ENCODE measurements around the gene EPHB3. TPM values are rescaled to one million over a fixed set of nuclear protein-coding genes. Genes with fewer than 3 reads are reported as not detected.
A peak's percentile ranks its signal among the peaks of the same experiment; 100 is the strongest.

The EPHB3 gene
- total RNA-seq, 1 experiment from 2014 or later: not detected

DNA sequence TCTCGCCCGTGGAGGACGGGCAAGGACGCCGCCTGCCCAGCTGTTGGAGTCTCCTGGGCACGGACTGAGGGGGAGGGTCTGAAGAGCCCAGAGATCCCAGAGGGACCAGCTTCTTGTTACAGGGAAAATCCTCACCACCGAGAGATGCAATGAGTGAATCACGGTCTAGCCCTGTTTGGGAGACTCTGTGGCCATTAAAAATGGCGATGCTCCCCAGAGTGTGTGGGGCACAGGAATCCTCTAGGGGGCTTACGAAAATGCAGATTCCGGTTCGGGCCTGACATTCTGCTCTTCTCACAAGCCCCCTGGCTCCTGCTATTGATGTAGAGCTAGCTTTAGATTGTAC is 35.5 kb upstream of the EPHB3 start:
- H3K36me3 ChIP-seq (ENCODE audit: insufficient read depth, low read length): no peaks in the 10 kb centered on the region
- peaks cover 3% of the 10 kb centered on the region; the same call in 1 of the 2 replicates for H3K4me1 ChIP-seq (ENCODE audit: low read length)
- H3K9me3 ChIP-seq (ENCODE audit: low read length): no peaks in the 10 kb centered on the region
- H2AFZ ChIP-seq (ENCODE audit: low read length): no peak overlapping the region
- no peaks in the 10 kb centered on the region for H3K9me2 ChIP-seq (replicated peaks; ENCODE audit: insufficient read depth, low read length)
- no peak overlapping the region for H3K9ac ChIP-seq (ENCODE audit: low read length)
- H3K79me2 ChIP-seq (ENCODE audit: low read length): no peaks in the 10 kb centered on the region
- no peaks in the 10 kb centered on the region for H4K20me1 ChIP-seq (ENCODE audit: insufficient read depth, low read depth, low read length)
- H3K4me2 ChIP-seq (ENCODE audit: low read depth, low read length, poor library complexity, severe bottlenecking): no peak overlapping the region
- no peak overlapping the region for H3K4me3 ChIP-seq (ENCODE audit: low read length)
- no peak for DNase-seq
- H3K27ac ChIP-seq (ENCODE audit: low read length): no peak overlapping the region
- no peaks in the 10 kb centered on the region for H3K27me3 ChIP-seq (ENCODE audit: low read length)

DNA sequence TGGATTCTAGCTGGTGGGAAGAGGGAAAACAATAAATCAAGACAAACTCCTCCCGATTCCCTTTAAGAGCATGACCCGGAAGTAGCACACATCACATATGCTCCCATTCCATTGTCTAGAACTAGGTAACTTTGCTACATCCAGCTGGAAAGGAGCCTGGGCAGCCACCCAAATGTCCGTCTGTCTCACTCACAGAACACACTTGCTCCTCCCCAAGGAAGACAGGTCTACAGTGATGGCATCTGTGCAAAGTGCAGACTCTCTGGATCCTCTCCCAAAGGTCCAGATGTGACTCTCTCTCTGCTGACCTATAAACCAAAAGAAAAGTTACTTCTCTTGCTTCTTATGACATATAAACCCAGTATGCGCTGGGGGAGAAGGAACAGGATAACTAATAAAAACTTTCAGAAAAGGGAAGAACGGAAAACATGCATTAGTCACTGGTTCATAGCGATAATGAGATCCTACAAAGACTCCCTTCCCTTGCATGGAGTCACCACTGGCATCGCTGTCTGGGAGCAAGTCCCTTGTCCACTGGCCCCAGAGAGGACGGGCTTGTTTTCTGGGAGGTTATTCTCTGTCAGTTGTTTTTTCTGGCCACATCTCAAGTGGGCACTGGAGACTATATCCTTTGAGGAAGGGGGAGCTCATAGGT is 29.8 kb upstream of the EPHB3 start:
- H3K4me3 ChIP-seq (ENCODE audit: low read length): no peak overlapping the region
- no peaks in the 10 kb centered on the region for H3K4me1 ChIP-seq (ENCODE audit: low read length)
- no peaks in the 10 kb centered on the region for H3K9me3 ChIP-seq (ENCODE audit: low read length)
- H3K27ac ChIP-seq (ENCODE audit: low read length): no peak overlapping the region
- no peak for DNase-seq
- no peaks in the 10 kb centered on the region for H3K36me3 ChIP-seq (ENCODE audit: insufficient read depth, low read length)
- no peak overlapping the region for H3K9ac ChIP-seq (ENCODE audit: low read length)
- no peaks in the 10 kb centered on the region for H3K9me2 ChIP-seq (replicated peaks; ENCODE audit: insufficient read depth, low read length)
- no peaks in the 10 kb centered on the region for H4K20me1 ChIP-seq (ENCODE audit: insufficient read depth, low read depth, low read length)
- H3K27me3 ChIP-seq (ENCODE audit: low read length): no peaks in the 10 kb centered on the region
- no peak overlapping the region for H2AFZ ChIP-seq (ENCODE audit: low read length)
- no peak overlapping the region for H3K4me2 ChIP-seq (ENCODE audit: low read depth, low read length, poor library complexity, severe bottlenecking)
- no peaks in the 10 kb centered on the region for H3K79me2 ChIP-seq (ENCODE audit: low read length)

DNA sequence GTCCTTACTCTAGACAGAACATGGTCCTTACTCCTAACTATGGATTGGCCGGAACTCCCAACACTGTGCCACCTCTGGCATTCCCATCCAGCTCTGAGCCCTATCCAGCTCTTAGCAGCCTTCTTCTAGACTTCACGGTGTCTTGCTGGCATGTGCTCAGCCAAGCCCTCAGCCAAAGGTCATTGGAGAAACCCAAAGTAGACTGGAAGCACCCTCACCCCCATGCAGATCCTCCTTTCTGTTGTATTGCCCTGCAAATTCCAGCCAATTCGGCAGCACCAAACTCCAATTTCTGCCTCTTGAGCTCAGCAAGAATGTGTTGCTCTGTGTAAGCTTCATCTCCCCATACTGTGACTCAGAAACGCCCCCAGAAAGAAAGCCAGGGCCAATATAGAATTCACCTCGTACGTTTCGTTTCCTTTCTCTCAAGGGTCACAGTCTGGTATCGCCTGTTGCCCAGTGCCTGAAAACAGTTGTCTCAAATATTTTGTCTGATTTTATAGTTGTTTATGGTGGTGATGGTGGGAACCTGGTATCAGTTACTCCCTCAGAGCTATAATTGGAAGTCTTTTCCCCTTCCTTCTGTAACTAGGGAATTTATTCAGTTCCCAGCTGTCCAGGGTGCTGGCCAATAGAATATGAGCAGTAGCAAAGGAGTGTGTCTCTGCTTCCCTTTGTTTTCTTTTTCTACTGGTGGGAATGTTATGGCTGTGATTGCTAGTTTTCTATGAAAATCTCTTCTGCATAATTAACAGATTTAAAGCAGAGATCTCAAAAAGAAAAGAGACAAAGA is 28.4 kb upstream of the EPHB3 start:
- Histone ChIP-seq H3K9me2 (replicated peaks; ENCODE audit: insufficient read depth, low read length) (no peaks in the 10 kb centered on the region), H3K79me2 (ENCODE audit: low read length) (no peaks in the 10 kb centered on the region), H3K4me2 (ENCODE audit: low read depth, low read length, poor library complexity, severe bottlenecking) (no peak overlapping the region), H3K4me3 (ENCODE audit: low read length) (no peak overlapping the region), H3K4me1 (ENCODE audit: low read length) (no peaks in the 10 kb centered on the region), H3K9ac (ENCODE audit: low read length) (no peak overlapping the region), H3K36me3 (ENCODE audit: insufficient read depth, low read length) (no peaks in the 10 kb centered on the region), H3K27ac (ENCODE audit: low read length) (no peak overlapping the region), H3K9me3 (ENCODE audit: low read length) (no peaks in the 10 kb centered on the region), H4K20me1 (ENCODE audit: insufficient read depth, low read depth, low read length) (no peaks in the 10 kb centered on the region), H2AFZ (ENCODE audit: low read length) (no peak overlapping the region), H3K27me3 (ENCODE audit: low read length) (no peaks in the 10 kb centered on the region)
- DNase-seq: no peak

DNA sequence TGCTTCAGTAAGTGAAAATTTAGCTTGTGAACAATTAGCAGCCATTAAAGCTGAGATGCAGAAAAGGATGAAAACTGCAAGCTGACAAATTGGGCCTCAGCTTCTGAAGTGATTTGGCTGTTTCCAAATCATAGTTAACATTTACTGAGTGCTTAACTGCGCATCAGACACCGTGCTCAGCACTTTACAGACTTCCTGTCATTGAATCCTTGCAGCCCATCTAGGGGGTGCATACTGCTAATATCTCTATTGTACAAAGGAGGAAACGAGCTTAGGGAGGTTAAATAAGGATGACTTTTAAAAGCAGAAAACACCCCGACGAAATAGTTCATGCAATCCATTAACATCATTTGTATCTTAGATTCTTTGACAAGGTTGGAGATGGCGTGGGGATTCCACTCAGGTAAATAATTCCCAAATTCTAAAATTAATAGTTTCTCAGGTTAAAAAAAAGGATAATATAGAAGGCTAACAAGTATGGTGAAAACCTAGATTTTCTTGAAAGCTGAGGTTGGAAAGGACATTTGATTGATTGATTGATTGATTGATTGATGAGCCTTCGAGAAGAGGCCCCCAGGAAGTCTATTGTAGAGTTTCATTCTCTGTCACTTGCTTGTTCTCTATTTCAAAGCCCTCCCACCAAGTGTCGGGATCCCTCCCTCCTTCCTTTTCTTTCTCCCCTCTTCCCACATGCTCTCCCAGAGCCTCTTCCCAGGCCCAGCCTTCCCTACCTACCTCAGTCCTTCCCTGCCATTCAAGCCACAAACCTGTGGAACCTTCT is 23.5 kb upstream of the EPHB3 start:
- Histone ChIP-seq H3K4me1 (ENCODE audit: low read length) (no peaks in the 10 kb centered on the region), H4K20me1 (ENCODE audit: insufficient read depth, low read depth, low read length) (no peaks in the 10 kb centered on the region), H3K9me3 (ENCODE audit: low read length) (no peaks in the 10 kb centered on the region), H3K79me2 (ENCODE audit: low read length) (no peaks in the 10 kb centered on the region), H3K4me2 (ENCODE audit: low read depth, low read length, poor library complexity, severe bottlenecking) (no peak overlapping the region), H3K9me2 (replicated peaks; ENCODE audit: insufficient read depth, low read length) (no peaks in the 10 kb centered on the region), H3K9ac (ENCODE audit: low read length) (no peak overlapping the region), H3K4me3 (ENCODE audit: low read length) (no peak overlapping the region), H3K36me3 (ENCODE audit: insufficient read depth, low read length) (no peaks in the 10 kb centered on the region), H3K27me3 (ENCODE audit: low read length) (no peaks in the 10 kb centered on the region), H2AFZ (ENCODE audit: low read length) (no peak overlapping the region), H3K27ac (ENCODE audit: low read length) (no peak overlapping the region)
- no peak for DNase-seq

DNA sequence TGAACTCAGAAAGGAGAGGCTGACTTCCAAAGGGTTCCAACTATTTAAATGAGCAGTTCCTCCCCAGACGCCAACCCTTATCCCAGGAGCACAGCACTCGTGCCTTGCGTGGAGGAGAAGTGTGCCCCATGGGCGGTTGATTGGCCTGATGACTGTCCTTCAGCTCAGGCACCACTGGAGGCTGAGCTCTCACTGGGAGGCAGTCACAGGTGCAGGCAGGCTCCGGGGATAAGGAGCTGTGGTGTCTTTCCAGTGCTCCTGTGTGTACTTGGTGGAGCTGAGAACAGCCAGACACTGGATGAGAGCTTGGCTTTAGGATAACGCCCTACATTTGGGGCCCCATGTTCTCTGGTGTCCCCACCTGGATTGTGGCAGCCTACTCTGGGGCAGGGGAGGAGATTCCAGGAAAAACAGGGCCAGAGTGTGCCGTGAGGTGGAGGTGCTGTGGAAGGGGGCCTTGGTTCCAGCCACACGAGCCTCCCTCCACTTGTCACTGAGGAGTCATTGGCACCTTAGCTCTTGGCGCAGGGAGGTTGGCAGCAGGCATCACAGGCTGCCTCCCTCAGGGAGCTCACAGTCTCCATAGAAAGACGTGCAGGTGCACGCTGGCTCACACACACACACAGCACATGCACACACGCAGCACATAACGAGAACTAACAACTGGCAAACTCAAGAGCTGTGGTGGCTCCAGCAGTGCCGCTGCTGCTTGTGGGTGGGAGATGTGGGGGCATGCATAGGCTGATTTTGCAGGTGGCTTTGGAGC is 22.7 kb upstream of the EPHB3 start:
- Histone ChIP-seq H3K36me3 (ENCODE audit: insufficient read depth, low read length) (no peaks in the 10 kb centered on the region), H3K79me2 (ENCODE audit: low read length) (no peaks in the 10 kb centered on the region), H3K4me1 (ENCODE audit: low read length) (no peaks in the 10 kb centered on the region), H4K20me1 (ENCODE audit: insufficient read depth, low read depth, low read length) (no peaks in the 10 kb centered on the region), H3K27ac (ENCODE audit: low read length) (no peak overlapping the region), H3K27me3 (ENCODE audit: low read length) (no peaks in the 10 kb centered on the region), H3K4me3 (ENCODE audit: low read length) (no peak overlapping the region), H3K9me2 (replicated peaks; ENCODE audit: insufficient read depth, low read length) (no peaks in the 10 kb centered on the region), H3K4me2 (ENCODE audit: low read depth, low read length, poor library complexity, severe bottlenecking) (no peak overlapping the region), H2AFZ (ENCODE audit: low read length) (no peak overlapping the region), H3K9me3 (ENCODE audit: low read length) (no peaks in the 10 kb centered on the region), H3K9ac (ENCODE audit: low read length) (no peak overlapping the region)
- no peak for DNase-seq

DNA sequence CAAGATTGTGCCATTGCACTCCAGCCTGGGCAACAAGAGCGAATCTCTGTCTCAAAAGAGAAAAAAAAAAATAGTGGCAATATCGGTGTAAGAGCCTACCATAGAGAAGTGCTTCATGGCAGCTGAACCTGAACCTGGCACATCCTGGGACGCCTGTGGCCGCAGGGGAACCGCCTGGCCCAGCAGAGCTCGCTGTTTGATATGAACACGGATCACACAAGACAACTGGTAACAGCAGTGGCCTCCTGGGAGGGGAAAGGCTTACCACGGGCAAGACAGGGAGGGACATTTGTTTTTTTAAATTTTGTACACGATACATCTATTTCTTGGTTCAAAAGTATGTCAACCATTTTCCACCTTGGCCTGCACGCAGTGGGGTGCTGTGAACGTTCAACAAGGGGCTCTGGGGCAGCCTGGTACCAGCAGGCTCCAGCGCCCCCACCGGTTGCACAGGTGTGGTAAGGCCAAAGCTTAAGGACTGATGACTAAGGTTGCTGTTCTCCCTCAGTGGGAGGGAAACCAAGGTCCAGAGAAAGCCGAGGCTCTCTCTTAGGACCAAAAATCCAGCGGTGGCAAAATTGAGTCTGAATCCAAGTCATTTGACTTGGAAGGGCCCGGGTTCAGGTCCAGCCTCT is 21.7 kb upstream of the EPHB3 start:
- no peak overlapping the region for H3K27ac ChIP-seq (ENCODE audit: low read length)
- H3K27me3 ChIP-seq (ENCODE audit: low read length): no peaks in the 10 kb centered on the region
- H3K4me3 ChIP-seq (ENCODE audit: low read length): no peak overlapping the region
- H2AFZ ChIP-seq (ENCODE audit: low read length): no peak overlapping the region
- H3K4me1 ChIP-seq (ENCODE audit: low read length): no peaks in the 10 kb centered on the region
- H3K9ac ChIP-seq (ENCODE audit: low read length): no peak overlapping the region
- no peaks in the 10 kb centered on the region for H3K9me2 ChIP-seq (replicated peaks; ENCODE audit: insufficient read depth, low read length)
- H3K4me2 ChIP-seq (ENCODE audit: low read depth, low read length, poor library complexity, severe bottlenecking): no peak overlapping the region
- no peaks in the 10 kb centered on the region for H4K20me1 ChIP-seq (ENCODE audit: insufficient read depth, low read depth, low read length)
- DNase-seq: no peak
- H3K79me2 ChIP-seq (ENCODE audit: low read length): no peaks in the 10 kb centered on the region
- no peaks in the 10 kb centered on the region for H3K9me3 ChIP-seq (ENCODE audit: low read length)
- H3K36me3 ChIP-seq (ENCODE audit: insufficient read depth, low read length): no peaks in the 10 kb centered on the region

DNA sequence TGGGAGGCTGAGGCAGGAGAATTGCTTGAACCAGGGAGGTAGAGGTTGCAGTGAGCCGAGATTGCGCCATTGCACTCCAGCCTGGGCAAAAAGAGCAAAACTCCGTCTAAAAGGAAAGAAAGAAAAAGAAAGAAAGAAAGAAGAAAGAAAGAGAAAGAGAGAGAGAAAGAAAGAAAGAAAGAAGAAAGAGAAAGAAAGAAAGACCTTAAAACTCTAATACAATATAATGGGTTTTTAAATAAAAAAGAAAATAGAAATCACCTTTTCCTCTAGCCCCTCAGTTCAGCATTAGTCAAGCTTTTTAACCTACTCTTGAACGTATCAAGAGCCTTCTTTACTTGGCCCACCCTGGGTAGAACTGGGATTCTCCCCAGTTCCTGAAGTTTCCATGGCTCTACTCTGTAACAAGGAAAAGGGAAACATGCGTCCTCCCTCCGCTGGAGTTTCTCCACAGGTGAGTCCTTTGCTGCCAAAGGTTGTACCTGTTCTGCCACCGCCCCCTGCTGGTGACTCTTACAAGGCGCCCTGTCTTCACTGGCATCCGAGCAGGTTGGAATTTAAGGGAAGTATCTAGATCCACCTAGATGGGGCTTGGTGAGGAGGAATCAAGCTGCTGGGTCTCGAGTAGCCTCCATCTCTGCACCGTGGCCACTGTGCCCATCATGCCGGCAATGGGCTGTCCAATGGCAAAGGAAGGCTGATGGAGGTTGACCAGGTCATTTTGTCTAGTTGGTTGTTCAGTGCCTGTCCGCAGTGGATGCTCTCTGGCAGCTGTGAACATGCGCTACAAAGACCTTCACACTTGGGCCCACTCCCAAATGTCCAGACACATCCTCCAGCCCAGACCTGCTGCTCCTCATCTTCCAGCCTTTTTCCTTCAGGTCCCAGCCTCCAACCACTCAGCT is 20.6 kb upstream of the EPHB3 start:
- H3K36me3 ChIP-seq (ENCODE audit: insufficient read depth, low read length): no peaks in the 10 kb centered on the region
- no peaks in the 10 kb centered on the region for H3K79me2 ChIP-seq (ENCODE audit: low read length)
- H3K9ac ChIP-seq (ENCODE audit: low read length): no peak overlapping the region
- H3K4me1 ChIP-seq (ENCODE audit: low read length): peaks cover 1% of the 10 kb centered on the region
- H3K27me3 ChIP-seq (ENCODE audit: low read length): no peaks in the 10 kb centered on the region
- H3K9me3 ChIP-seq (ENCODE audit: low read length): no peaks in the 10 kb centered on the region
- no peak overlapping the region for H3K4me2 ChIP-seq (ENCODE audit: low read depth, low read length, poor library complexity, severe bottlenecking)
- H3K27ac ChIP-seq (ENCODE audit: low read length): no peak overlapping the region
- H3K9me2 ChIP-seq (replicated peaks; ENCODE audit: insufficient read depth, low read length): no peaks in the 10 kb centered on the region
- no peak overlapping the region for H2AFZ ChIP-seq (ENCODE audit: low read length)
- peak; percentile 92 for DNase-seq
- H3K4me3 ChIP-seq (ENCODE audit: low read length): no peak overlapping the region
- no peaks in the 10 kb centered on the region for H4K20me1 ChIP-seq (ENCODE audit: insufficient read depth, low read depth, low read length)
